GM10847 (cell line): ENCODE measurements around the gene KNCN.

Experiments used
- POLR2A ChIP-seq: IDR thresholded peaks from 2 replicates; pipeline ENCODE4 v1.6.1; 2011; ENCODE audit not compliant: insufficient read length; ENCODE audit errors: extremely low read depth

The KNCN gene

DNA sequence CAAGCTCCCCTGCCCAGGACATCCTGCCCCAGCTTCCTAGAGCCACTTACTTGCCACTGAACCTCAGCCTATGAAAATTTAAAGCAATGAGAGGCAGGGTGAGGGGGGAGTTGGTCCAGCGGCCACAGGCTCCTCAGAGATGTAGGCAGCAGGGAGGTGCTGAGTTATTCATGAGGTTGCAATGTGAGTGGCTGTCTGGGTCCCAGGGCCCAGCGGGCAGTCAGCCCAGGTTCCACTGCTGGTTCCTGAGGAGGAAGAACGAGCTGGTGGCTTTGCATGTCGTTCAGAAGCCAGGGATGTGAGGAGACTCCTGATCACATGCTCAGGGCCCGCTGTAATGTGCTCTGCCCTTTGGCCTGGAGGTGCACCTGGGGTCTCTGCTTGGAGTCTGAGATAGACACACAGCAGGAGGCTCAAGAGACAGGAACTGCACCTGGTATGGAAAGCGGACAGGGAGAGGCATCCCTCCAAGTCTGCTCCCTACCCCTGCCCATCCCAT lies at the start of gene KNCN:
Gene KNCN, minus strand, starts transcription at position 51 of the 499 bp plus-strand sequence. CDS start 432 bp downstream, outside the sequence.
- no peak for TF ChIP-seq POLR2A

GRCh38 chr1:46599059-46599970 lies 47.9 kb upstream of the KNCN start:
- TF ChIP-seq POLR2A = no peak

GRCh38 chr1:46596846-46597245 lies 45.4 kb upstream of the KNCN start:
- TF ChIP-seq POLR2A = no peak

GRCh38 chr1:46596036-46596435 lies 44.6 kb upstream of the KNCN start:
- TF ChIP-seq POLR2A = no peak

DNA sequence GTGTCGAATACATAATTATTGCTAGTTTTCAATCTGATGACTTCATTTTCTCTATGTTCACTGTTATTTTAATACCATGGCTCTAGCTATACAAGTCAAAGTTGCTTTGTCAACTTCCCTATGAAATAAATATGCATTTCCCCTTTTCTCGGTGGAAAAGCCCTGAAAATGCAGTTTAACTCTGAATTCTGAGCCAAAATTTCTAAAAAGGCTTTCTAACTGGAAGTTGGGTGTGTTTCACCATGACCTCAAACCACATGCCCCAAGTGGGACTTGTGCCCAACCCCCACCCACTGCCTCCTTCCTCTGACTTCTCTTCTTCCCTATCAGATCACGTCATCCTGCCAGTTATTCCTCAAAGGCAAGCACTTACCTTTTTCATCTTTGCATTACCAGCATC lies 43.7 kb upstream of the KNCN start:
- TF ChIP-seq POLR2A = no peak

DNA sequence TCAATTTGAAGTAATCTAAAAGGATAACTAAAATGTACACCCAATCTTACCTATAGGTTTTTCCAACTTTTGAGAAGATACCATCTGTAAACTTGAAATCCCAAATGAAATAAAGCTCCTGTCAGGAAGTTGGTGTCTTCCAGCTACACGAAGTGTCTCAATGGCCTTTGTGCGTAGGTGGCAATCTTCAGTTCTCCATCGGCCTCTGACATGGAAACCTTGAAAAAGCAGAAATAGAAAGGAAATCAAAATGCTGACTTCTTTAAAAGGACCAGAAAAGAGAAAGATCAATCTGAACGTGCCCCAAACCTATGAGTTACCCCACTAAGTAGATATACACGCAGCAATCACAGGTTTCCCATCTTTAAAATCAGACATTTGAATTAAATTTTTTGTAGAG lies 42.6 kb upstream of the KNCN start:
- TF ChIP-seq POLR2A = no peak

DNA sequence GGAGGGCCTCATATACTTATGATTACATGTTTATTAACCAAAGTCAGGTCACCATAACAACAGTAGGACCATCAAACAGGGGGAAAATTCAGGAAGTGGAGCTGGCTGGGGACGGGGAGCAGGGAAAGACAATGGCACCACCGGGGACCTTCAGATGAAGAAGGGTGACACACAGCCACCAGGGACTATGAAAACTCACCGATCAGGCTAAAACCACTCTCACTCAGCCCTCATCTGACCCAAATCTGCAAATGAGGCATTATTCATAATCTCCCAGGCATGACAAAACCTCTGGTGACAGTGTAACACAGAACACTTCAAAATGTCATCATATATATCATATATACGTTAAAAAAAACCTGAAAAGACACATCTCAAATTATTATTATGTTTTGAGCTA lies 41.4 kb upstream of the KNCN start:
- no peak for TF ChIP-seq POLR2A

- TF ChIP-seq POLR2A = no peak
These were observed 38.1 kb upstream of the KNCN start for GRCh38 chr1:46589529-46589928.

- TF ChIP-seq POLR2A = no peak
These were observed 35.6 kb upstream of the KNCN start for GRCh38 chr1:46587069-46587468.

DNA sequence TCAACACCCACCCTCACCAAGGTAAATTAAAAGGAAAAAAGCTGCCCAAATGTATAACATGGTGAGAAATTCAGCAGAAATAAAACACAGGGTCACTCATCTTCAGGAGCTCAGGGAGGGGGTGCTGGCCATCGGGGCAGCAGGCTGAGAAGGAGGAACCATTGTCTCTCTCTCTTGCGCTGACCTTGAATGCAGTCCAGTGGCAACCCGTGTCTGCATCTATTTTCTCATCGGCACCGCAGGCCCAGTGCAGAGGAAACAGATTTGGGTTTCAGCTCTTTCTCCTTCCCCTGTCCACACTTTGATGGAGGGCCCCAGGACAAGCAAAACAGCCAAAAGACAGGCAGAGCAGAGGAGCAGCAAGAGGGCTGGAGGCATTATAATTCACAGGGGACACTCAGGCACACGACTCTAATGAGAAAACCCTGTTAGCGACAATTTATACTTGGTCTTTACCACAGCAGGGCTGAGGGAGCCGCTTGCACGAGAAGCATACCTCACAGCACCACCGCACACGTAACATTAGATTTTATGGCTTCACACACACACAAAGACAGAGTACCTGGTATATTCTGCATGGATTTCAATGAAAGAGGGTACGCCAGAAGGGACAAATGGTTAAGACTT lies 34.0 kb upstream of the KNCN start:
- TF ChIP-seq POLR2A = no peak

DNA sequence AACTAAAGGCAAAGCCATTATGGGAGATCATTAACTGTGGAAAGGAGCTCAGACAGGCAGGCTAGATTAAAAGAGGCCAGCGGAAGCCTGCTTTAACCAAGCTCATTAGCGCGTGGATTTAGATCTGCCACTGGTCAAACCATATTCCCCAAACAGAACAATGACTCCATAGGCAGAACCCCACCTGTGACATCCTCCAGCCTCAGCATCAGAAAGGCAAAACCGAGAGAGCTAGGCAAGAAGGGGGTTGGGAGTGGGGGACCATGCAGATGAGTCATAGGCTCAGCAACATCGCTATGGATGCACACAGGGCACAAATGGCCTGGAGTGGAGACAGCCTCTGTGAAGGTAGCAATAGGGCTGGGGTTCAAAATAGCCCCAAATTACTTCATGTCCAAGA lies 32.0 kb upstream of the KNCN start:
- TF ChIP-seq POLR2A = no peak

GRCh38 chr1:46582972-46583371 lies 31.5 kb upstream of the KNCN start:
- no peak for TF ChIP-seq POLR2A

DNA sequence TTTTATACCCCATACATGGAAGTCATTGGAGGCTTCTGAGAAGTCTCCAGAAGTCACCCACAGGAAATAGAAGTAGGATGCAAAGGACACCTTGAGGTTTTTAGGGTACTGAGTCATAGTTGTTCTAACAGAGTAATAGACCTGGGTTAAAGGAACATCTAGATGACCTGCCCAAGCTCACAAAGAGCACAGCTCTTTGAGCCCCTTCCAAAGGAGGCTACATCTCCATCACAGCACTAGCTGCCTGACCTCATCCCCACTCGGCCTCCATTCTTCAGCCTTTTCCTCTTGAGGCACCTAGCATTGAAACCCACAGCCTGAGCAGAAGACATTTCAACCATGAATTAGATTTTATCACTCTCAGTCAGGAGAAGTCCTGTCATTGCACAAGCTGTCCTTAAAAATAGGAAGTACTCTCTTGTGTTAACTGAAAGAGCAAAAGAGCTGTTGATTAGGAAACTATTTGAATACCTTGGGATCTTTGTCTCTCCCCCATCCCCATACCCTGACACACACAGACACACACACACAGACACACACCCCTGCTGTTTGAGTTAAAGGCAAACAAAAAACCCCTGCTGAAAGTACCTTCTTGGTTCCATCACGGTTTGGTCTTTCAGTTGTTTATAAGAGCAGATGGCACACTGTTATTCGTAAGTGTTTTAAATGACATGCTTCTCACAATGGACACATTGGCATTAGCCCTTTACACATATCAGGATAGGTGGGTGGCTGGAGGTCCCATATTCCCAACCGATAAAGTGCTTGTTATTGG lies 30.4 kb upstream of the KNCN start:
- no peak for TF ChIP-seq POLR2A

DNA sequence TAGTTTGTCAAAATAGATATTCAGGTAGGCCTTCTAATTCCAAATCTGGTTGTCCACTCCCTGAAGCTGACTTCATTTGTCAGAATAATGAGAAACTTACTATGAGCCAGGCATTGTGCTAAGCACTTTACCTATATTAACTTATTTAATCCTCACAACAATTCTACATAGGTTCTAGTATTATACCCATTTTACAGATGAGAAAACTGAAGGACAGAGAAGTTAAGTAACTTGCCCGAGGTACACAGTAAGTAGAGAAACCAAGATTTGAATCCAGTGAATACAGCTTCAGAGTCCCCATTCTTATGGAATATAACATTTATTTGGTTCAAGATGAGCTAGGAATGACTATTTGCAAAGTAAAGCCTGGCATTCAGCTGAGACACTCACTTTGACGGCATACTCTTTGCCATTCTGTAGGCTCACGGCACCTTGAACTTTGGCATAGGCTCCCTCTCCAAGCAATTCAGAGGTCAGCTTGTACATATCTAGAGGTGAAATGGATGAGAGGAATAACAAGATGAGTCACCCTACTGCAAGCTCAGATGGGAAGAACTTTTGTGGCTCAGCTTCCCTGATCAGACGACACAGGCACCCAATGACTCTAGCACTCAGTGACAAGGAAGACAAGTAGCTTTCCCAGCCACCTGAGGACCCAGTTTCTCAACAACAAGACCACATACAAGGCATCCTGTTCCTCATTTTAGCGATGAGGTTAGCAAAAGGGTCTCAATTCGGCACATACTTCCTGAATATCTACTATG lies 28.9 kb upstream of the KNCN start:
- no peak for TF ChIP-seq POLR2A

DNA sequence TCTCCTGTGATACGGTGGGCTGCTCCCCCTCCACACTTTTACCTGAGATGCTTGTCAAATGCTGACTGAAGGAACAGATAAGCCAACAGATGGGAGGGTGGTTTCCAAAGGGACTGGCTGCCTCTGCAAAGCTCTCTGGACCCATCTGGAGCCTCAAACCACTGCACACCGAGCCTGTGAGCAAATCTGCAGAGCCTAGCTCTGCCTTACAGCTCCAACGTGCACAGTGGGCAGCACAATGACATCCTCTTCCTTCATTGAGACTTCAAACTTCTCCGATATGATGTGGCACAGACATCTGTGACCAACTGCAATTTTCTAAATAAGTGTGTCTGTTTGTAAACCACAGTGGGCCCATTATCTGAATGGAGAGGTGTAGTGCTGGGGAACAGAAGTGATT lies 26.2 kb upstream of the KNCN start:
- TF ChIP-seq POLR2A = no peak

DNA sequence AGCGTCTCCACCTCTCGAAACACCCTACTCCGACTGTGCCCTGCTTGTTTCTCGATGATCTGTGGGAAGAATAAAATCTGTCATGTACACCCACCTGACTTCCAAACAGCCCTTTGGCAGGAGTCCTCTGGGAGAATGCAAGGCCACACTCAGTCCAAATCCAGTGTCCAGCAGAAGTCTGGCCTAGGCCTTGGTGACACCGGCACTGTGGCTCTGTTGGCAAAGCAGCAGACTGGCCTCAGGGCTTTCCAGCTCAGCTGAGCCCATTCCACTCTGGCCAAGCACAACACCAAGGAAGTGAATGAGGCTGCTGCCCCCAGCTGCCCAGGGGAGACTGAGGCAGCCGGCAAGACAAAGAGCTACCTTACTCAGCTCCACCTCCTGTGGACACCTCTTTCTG lies 25.1 kb upstream of the KNCN start:
- TF ChIP-seq POLR2A = no peak
